Fibroblast of mammary gland (primary cell): ENCODE measurements around the gene LRRC27.
"Not testable (repeated sequence)": the region's sequence is repeated elsewhere in the genome, so short reads cannot be mapped to it uniquely, and the experiment has no call there.

ENCODE experiments used
- DNase-seq: peaks from one replicate; pipeline ENCODE4 v3.0.0-alpha.2; 2010; ENCODE audit warnings: low read depth
- H3K4me3 ChIP-seq: 2 replicates; pipeline ENCODE4 v1.5.1; 2011; ENCODE audit warnings: low read depth, mild to moderate bottlenecking, low read length, moderate library complexity; ENCODE audit not compliant: control insufficient read depth
- CTCF ChIP-seq: conservative IDR thresholded peaks from 2 replicates; pipeline ENCODE4 v1.5.1; 2011; ENCODE audit warnings: low read depth, low read length, inconsistent platforms; ENCODE audit not compliant: control insufficient read depth, insufficient read depth

The LRRC27 gene

DNA sequence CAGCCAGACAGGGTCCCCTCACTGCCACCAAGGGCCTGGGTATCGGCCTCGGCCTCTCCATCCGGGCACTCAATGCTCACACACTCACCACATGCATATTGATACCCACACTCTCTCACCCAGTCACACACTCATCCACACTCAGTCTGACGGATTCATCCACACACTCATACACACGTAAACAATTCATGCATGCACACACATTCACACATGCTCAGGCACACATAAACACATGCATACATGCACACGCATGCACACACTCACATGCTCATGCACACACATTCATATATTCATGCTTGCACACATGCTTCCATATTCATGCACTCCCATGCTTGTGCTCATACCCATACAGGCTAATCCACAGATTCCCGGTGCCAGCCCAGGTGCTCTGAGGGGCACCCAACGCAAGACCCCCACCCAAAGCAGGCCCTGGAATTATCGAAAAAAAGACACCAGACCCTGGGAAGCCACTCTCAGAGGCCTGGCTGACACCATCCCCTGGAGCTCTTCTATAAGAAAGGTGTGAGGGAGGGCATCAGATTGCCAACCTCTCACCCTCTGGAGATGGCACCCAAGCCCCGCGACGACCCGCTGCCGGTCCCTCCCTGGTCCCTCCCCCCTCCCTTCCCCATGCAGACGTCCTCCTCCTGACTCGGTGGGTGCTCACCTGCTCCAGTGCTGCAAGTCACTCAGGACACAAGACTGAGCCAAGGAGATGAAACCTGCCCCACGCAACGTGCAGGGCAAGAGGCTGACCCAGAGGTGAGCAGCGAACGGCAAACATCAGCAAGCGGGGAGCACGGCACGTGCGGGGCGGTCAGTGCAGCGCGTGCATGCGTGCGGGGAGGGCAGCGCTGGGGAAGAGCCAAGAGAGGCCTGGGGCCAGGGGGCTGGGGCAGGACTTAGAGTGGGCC is 39.4 kb upstream of the LRRC27 start:
- H3K4me3 ChIP-seq, result no peak overlapping the region
- TF ChIP-seq CTCF, result no peak
- no peak for DNase-seq

- no peak for DNase-seq
- no peak for TF ChIP-seq CTCF
- no peak overlapping the region for H3K4me3 ChIP-seq
Observed at GRCh38 chr10:132293201-132293812, 38.7 kb upstream of the LRRC27 start.

GRCh38 chr10:132293813-132294520 is 38.0 kb upstream of the LRRC27 start:
- no peak overlapping the region for H3K4me3 ChIP-seq
- no peak for TF ChIP-seq CTCF
- no peak for DNase-seq

- DNase-seq, result no peak
- H3K4me3 ChIP-seq, result no peak overlapping the region
- no peak for TF ChIP-seq CTCF
Observed at GRCh38 chr10:132294561-132295318, 37.3 kb upstream of the LRRC27 start.

- DNase-seq, H3K4me3 ChIP-seq: not testable (repeated sequence)
Observed at GRCh38 chr10:132295481-132295880, 36.5 kb upstream of the LRRC27 start.

DNA sequence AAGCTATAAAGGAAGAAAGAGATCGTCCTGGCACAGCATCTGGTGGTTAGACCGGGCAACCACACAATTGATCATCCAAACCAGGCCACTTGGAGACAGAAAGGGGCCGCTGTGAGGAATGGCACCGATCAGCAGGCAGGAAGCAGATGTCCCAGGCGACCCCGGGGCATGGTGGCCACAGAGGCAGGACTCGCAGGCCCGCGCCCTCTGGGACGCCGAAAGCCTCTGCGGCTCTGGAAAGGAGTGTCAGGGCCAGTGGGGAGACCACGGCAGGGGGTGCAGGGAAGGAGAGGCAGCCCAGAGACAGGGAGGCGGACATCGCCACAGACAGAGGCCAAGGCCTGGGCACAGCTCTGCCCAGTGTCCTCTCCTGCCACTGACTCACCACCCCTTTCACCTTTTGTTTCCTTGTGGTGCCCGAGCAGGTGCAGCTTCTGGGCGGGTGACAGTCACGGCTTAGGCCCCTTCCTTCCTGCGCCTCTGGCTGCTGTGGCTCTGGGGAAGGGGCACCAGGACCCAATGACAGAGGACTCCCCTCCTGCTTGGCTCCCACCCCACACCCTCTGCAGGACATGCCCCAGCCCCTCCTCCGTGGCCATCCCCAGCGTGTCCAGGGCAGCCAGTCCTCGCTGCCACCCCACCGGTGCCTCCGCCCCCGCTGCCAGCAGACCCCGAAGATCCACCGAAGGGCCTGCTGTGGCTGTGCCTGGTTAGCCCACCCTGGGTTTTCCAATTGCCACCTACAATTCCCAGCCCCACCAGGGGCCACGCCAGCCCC is 35.1 kb upstream of the LRRC27 start:
- TF ChIP-seq CTCF, result no peak
- H3K4me3 ChIP-seq, result no peak overlapping the region
- DNase-seq, result no peak
